Heart left ventricle (tissue), 16 donors: ENCODE data around the gene CACNA1C. TPM values are rescaled to one million over a fixed set of nuclear protein-coding genes. Genes with fewer than 3 reads are reported as not detected.

Source experiments
- ATAC-seq, 4 donors: fragments of 200-7000 bp; cut with Tn5 transposase; one replicate each; pipeline ENCODE4 v1.9.1; 2020 to 2022; ENCODE audit warnings: moderate library complexity in 4 of 4, mild to moderate bottlenecking in 3 of 4, moderate number of reproducible peaks in 1 of 4
- DNase-seq, 5 donors: peaks; one replicate each; pipeline ENCODE4 v3.0.0-alpha.2; 2020
- H3K27ac ChIP-seq, 12 donors: fragments of 200-600 bp; sonication (generic) in 4 of 12; one replicate each; pipeline versions ENCODE4 v1.5.0 to v1.8.0; 2016 to 2022; ENCODE audit warnings: mild to moderate bottlenecking in 2 of 12
- H3K27me3 ChIP-seq, 9 donors: fragments of 200-600 bp; sonication (generic) in 2 of 9; one replicate each; pipeline versions ENCODE4 v1.5.1 to v1.8.0; 2016 to 2022; ENCODE audit warnings: mild to moderate bottlenecking in 3 of 9
- H3K36me3 ChIP-seq, 9 donors: fragments of 200-600 bp; sonication (generic) in 2 of 9; one replicate each; pipeline versions ENCODE4 v1.5.0 to v1.8.0; 2018 to 2022; ENCODE audit warnings: mild to moderate bottlenecking in 2 of 9
- H3K4me1 ChIP-seq, 12 donors: fragments of 200-600 bp; sonication (generic) in 4 of 12; one replicate each; pipeline versions ENCODE4 v1.5.0 to v1.8.0; 2016 to 2022; ENCODE audit warnings: mild to moderate bottlenecking in 3 of 12
- H3K4me3 ChIP-seq, 12 donors: fragments of 200-600 bp; sonication (generic) in 4 of 12; one replicate each; pipeline versions ENCODE4 v1.5.0 to v1.8.0; 2017 to 2022; ENCODE audit warnings: mild to moderate bottlenecking in 9 of 12, moderate library complexity in 4 of 12
- H3K9me3 ChIP-seq, 12 donors: fragments of 200-600 bp; sonication (generic) in 4 of 12; one replicate each; pipeline versions ENCODE4 v1.5.0 to v1.8.0; 2016 to 2022; ENCODE audit warnings: mild to moderate bottlenecking in 1 of 12
- POLR2A ChIP-seq, 2 donors: fragments of 450-650 bp; IDR thresholded peaks; one replicate each; pipeline ENCODE4 v1.6.1; 2017; ENCODE audit warnings: antibody characterized with exemption in 2 of 2, mild to moderate bottlenecking in 2 of 2, moderate library complexity in 2 of 2
- WGBS, 4 donors: extraction: QIAGEN DNeasy Blood & Tissue Kit in 2 of 4; methylation state at CpG; one replicate each; pipeline versions ENCODE4 v1.1.5 to v1.1.7; 2013 to 2018; 5-methylcytosine and 5-hydroxymethylcytosine counted together
- intact Hi-C, 10 donors: fragments of 100-400 bp; cut with DNase I; formaldehyde crosslinking; loops; one replicate each; pipeline versions ENCODE4 v1.11.1 to v1.14.2; 2022
- polyA plus RNA-seq, 2 donors: library from polyadenylated mRNA; stranded (reverse); fragments of 200-250 nt; gene quantifications; one replicate each; pipeline ENCODE4 v1.2.3, GENCODE V29; 2013
- total RNA-seq, 9 donors: library from RNA; depleted of rRNA in 2 of 9; stranded (reverse); fragments of >200 nt in 2 of 9; fragmentation: NEBNext Ultra II Directional in 3 of 9; extraction: Animal tissue kit (Norgen Biotek cat#: 25700) in 3 of 9; gene quantifications; one replicate each; pipeline versions ENCODE4 v1.1.0 to v1.2.4, GENCODE V29; 2016 to 2023
- TF ChIP-seq, protein P1 (sequence below), 12 donors: fragments of 200-600 bp; sonication (generic) in 4 of 12; IDR thresholded peaks; one replicate each; pipeline versions ENCODE4 v1.5.0 to v1.8.0; 2018 to 2022; ENCODE audit warnings: antibody characterized with exemption in 12 of 12, mild to moderate bottlenecking in 5 of 12
- donor health status: ischemic (EF 13 %, LVEDD 7.1; RV severe dilation, severe dysfunction).
- donor health status: healthy with polysubstance abuse.
- donor health status: DM: no; HTN: yes; CAD: no.
- donor health status: DM: no; HTN: no; CAD: no.
- donor health status: ischemic (EF 25% LVEDD 6.9; RV normal size, moderate dysfunction).
- donor health status: ischemic (EF 25% LVEDD 5.7; RV mildly dilated, moderate dysfunction).
- donor health status: healthy.
- donor health status: DM: yes; HTN: yes; CAD: no.
- donor health status: ischemic (EF 35%, LVEDD 5.7; RV mildly dilated, moderate dysfunction).
- donor health status: nonischemic (EF 11% LVEDD 7.7; RV severe dilation, severe dysfunction).
- donor health status: DM: yes; HTN: yes; CAD: no.
- donor health status: PGD.
- donor health status: ischemic (EF 29% LVEDD 5.4; RV normal size, mild dysfunction).
- donor health status: nonischemic (EF 23%, LVEDD 6.1; RV moderate dilation, normal function).

Gene CACNA1C
- total and polyA plus RNA-seq, 11 donors = 41.9 to 196 (median 164) TPM

DNA sequence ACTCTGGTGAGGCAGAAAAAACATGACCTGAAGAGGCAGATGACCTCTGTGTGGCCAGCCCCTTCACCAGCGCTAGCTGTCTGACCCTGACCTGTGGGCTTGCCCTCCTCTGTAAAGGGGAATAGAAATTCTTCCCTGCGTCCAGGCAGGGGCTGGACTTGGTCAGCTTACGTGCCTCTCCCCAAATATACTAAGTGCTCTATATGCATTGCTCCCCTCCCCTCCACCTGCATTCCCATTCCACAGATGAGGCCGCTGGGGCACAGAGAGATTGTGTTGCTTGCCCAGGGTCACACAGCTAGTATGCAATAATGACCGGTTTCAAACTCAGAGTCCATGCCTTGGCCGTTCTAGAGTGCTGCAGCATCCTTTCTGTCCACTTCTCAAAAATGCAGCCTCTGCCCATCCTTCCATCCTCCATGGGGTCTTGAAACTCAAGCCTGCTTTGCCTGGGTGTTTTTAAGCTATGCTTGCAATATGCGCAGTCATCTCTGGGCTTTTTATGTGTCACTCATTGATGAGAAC, 303.9 kb downstream of the CACNA1C start:
- intact Hi-C loops = no loop called here
- no peak for ATAC-seq

DNA sequence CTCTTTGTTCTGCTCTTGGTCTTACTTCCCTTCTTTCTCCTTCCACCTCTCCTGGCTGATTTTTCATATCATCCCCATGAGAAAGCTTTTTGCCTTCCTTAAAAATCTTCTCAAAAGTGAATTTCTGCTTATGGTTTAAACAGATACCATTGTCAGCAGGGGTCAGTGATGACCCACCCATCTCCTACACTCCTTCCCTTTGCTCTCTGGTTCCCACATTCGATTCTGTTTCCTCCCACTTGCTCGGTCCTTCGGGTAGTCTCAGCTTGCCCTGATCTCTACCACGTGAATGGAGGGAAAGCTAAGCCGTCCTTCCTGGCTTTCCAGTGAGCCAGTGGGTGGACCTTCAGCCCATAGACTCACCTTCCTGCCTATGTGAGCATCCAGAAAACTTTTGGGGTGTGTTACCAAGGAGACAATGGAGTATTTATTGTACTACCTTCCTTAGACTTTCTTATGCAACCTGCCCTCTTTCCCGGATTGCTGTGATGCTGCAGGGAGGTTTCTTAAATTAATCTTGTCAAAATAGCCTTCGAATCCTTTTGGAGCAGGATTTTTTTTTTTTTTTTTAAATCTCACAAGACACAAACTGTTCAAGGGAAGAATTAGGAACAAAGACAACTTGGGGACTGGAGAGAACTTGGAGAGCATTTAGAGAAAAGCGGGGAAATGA, 306.3 kb downstream of the CACNA1C start:
- ATAC-seq (peak in 2 of 4 donors; percentile 33 to 39), DNase-seq (peak in 1 of 5 donors; percentile 16)
- TF ChIP-seq, protein P1, sequence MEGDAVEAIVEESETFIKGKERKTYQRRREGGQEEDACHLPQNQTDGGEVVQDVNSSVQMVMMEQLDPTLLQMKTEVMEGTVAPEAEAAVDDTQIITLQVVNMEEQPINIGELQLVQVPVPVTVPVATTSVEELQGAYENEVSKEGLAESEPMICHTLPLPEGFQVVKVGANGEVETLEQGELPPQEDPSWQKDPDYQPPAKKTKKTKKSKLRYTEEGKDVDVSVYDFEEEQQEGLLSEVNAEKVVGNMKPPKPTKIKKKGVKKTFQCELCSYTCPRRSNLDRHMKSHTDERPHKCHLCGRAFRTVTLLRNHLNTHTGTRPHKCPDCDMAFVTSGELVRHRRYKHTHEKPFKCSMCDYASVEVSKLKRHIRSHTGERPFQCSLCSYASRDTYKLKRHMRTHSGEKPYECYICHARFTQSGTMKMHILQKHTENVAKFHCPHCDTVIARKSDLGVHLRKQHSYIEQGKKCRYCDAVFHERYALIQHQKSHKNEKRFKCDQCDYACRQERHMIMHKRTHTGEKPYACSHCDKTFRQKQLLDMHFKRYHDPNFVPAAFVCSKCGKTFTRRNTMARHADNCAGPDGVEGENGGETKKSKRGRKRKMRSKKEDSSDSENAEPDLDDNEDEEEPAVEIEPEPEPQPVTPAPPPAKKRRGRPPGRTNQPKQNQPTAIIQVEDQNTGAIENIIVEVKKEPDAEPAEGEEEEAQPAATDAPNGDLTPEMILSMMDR (IDR thresholded peaks at IDR 0.05) = peak in 3 of 12 donors; percentile 7 to 32 (median 25)
- no peak for TF ChIP-seq POLR2A (IDR thresholded peaks at IDR 0.05)
- Histone ChIP-seq H3K27ac (peak overlapping the region in 11 of 12 donors; percentile 16 to 78 (median 54)), H3K36me3 (no peaks in the 10 kb centered on the region), H3K4me3 (no peak overlapping the region), H3K4me1 (peaks cover 0 to 77% (median 41%) of the 10 kb centered on the region in 12 donors), H3K27me3 (no peaks in the 10 kb centered on the region), H3K9me3 (no peaks in the 10 kb centered on the region)
- WGBS, 4 donors = 35 to 41% (median 38%) methylated on average over 8 of the region's 8 CpGs
- intact Hi-C loops = loop anchor here in 1 of 10 donors (2.0 kb wide), 1 partner anchor 222 kb away; no protein-coding TSS in a partner anchor

More for the DNA sequence above, 303.9 kb downstream of the CACNA1C start:
- 87 to 97% (median 92%) methylated on average over 6 to 7 of the region's 7 CpGs for WGBS, 4 donors
- DNase-seq = no peak
- no peak overlapping the region for H3K4me3 ChIP-seq
- H3K27me3 ChIP-seq = no peaks in the 10 kb centered on the region
- no peak for TF ChIP-seq POLR2A (IDR thresholded peaks at IDR 0.05)
- TF ChIP-seq, protein P1 (IDR thresholded peaks at IDR 0.05) = no peak
- H3K9me3 ChIP-seq = no peaks in the 10 kb centered on the region
- peaks cover 3 to 79% (median 46%) of the 10 kb centered on the region in 12 donors for H3K4me1 ChIP-seq
- H3K36me3 ChIP-seq = no peaks in the 10 kb centered on the region
- H3K27ac ChIP-seq = peak overlapping the region in 1 of 12 donors; percentile 49

DNA sequence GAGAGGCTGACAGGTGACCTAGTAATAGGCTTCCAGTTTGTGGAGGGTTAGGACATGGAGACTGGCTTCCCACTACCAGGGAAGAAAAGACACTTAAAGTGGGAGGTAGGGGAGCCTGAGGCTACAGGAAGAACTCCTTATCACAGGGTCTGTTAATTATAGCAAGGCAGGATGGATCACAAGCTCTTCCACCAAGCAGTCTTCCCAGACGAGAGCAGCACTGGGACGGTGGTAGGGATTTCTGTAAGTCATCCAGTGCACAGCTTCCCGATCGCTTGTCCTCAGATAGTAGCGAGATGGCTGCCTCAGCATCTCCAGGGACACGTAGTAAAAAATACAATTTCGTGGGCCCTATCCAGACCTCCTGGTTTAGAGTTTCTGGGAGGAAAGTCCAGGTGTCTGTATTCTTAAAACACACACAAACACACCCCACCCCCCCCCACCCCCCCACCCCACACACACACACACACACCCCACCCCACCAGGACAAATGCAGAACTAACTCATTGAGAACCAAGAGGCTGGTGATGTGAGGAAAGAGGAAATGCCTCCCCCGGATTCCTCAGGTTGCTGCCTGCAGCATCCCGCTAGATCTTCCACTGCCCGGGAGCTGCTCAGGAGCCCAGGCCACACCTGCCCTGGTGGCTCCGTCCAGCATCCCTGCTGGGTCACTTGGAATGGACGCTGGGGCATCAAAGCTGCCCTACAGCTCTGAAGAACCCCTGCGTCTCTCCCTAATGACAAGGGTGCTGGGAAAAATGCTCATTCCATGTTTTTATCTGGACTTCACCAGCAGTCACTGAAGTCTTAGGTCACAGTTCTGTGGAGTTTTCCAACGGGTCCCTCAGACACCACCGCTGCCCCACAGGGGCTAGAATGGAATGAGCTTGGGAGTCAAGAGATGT, 307.2 kb downstream of the CACNA1C start:
- TF ChIP-seq, protein P1 (IDR thresholded peaks at IDR 0.05) = no peak
- no peak for TF ChIP-seq POLR2A (IDR thresholded peaks at IDR 0.05)
- peak in 1 of 5 donors; percentile 11 for DNase-seq
- ATAC-seq = no peak
- WGBS, 4 donors = 53 to 61% (median 58%) methylated on average over 13 to 15 of the region's 15 CpGs
- peak overlapping the region in 8 of 12 donors; percentile 14 to 78 (median 71) for H3K27ac ChIP-seq
- no peaks in the 10 kb centered on the region for H3K36me3 ChIP-seq
- no peaks in the 10 kb centered on the region for H3K27me3 ChIP-seq
- intact Hi-C loops = loop anchor here in 1 of 10 donors (2.0 kb wide), 1 partner anchor 221 kb away; no protein-coding TSS in a partner anchor
- no peaks in the 10 kb centered on the region for H3K9me3 ChIP-seq
- H3K4me3 ChIP-seq = no peak overlapping the region
- H3K4me1 ChIP-seq = peaks cover 0 to 72% (median 37%) of the 10 kb centered on the region in 12 donors
